Measurements from ENCODE around the gene PRKAG2. TPM values are rescaled to one million over a fixed set of nuclear protein-coding genes. Genes with fewer than 3 reads are reported as not detected.

PRKAG2 gene
- total and polyA plus RNA-seq, 2 of the 8 experiments (the other 6 are each of a cell fraction or from before 2014, with no cell fraction given): 7.5 to 18.1 TPM

DNA sequence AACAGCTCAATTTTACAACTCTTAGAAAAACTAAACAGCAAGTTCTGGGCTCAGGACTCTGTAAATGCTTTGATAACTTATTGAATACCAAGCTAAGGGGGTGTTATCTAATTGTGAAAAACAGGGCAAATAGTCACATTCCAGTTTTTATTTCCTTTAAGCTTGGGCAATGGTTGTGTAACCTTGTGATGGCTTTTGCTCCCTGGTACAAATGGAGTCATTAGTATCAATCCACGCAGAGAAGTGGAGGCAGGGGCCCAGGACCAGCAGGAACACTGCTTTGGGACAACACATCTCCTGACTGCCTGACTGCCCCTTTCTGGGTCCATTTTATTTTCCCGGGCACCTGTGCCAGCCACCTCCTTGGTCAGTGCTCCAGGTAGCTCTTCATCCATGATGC is 5.8 kb upstream of the PRKAG2 start:
- Histone ChIP-seq H2BK5ac (ENCODE audit: low read depth, low read length) (no peak overlapping the region), H3K9me3 (ENCODE audit: insufficient read depth in 2 of 2, low read depth in 1 of 2, low read length in 1 of 2) (no peaks in the 10 kb centered on the region), H4K5ac (ENCODE audit: insufficient read length, low read depth, low read length) (no peak overlapping the region), H3K4me1 (replicated peaks in 1 of 4; ENCODE audit: control insufficient read depth in 3 of 4, insufficient read depth in 4 of 4, low read length in 3 of 4) (peaks cover 0 to 6% (median 4%) of the 10 kb centered on the region in 4 experiments; a peak in 5 of 7 replicates), H3K4ac (replicated peaks; ENCODE audit: insufficient read length, low read depth, low read length) (no peak overlapping the region), H2BK15ac (ENCODE audit: low read length) (no peak overlapping the region), H3K9ac (replicated peaks in 1 of 4; ENCODE audit: extremely low read depth in 1 of 4, low read depth in 3 of 4, low read length in 3 of 4) (no peak overlapping the region), H3K23me2 (ENCODE audit: low read depth, low read length) (peaks cover 4% of the 10 kb centered on the region; the same call in 1 of the 2 replicates), H2BK20ac (ENCODE audit: low read length) (no peak overlapping the region), H4K8ac (ENCODE audit: extremely low read depth, insufficient read depth, low read length) (no peak overlapping the region), H3K4me3 (ENCODE audit: extremely low read depth in 1 of 4, insufficient read depth in 2 of 4, low read depth in 3 of 4, low read length in 4 of 4) (no peak overlapping the region), H2BK12ac (ENCODE audit: low read depth, low read length) (no peak overlapping the region), H3K4me2 (ENCODE audit: insufficient read depth in 1 of 2, low read depth in 2 of 2, low read length in 2 of 2) (no peak overlapping the region), H4K20me1 (replicated peaks in 1 of 2; ENCODE audit: control insufficient read depth in 1 of 2, insufficient read depth in 2 of 2, low read length in 2 of 2) (no peaks in the 10 kb centered on the region), H3K56ac (replicated peaks; ENCODE audit: insufficient read length, low read depth, low read length) (no peak overlapping the region), H3K27ac (ENCODE audit: low read depth, low read length) (no peak overlapping the region), H3K18ac (ENCODE audit: extremely low read depth, low read length) (no peak overlapping the region), H3K27me3 (replicated peaks in 1 of 4; ENCODE audit: control insufficient read depth in 3 of 4, extremely low read depth in 1 of 4, insufficient read depth in 3 of 4, low read length in 3 of 4) (peaks cover 5 to 14% (median 13%) of the 10 kb centered on the region in 4 experiments), H3K23ac (ENCODE audit: insufficient read length) (no peak overlapping the region), H3K79me2 (ENCODE audit: control insufficient read depth in 1 of 2, insufficient read depth in 2 of 2, low read length in 2 of 2) (no peaks in the 10 kb centered on the region), H2AFZ (ENCODE audit: low read length) (no peak overlapping the region), H2AK5ac (ENCODE audit: low read depth, low read length) (no peak overlapping the region), H3K79me1 (ENCODE audit: low read depth, low read length) (no peaks in the 10 kb centered on the region), H3K36me3 (ENCODE audit: control insufficient read depth in 2 of 4, insufficient read depth in 4 of 4, low read length in 3 of 4) (no peaks in the 10 kb centered on the region), H3K14ac (ENCODE audit: insufficient read length) (no peak overlapping the region), H4K91ac (replicated peaks; ENCODE audit: insufficient read length, low read length) (no peak overlapping the region), H2BK120ac (replicated peaks; ENCODE audit: low read depth, low read length) (no peak overlapping the region)
- FAIRE-seq (no peak), DNase-seq (ENCODE audit: low read depth in 1 of 2, low spot score in 2 of 2) (no peak)
- CTCF ChIA-PET (ENCODE audit: partially characterized antibody): interaction anchor here (0.6 to 1.5 kb wide), 4 partner anchors 88 to 305 kb away, joined by 3 to 4 read pairs (median 4); partner anchors contain the start of gene GALNT11
- POLR2A ChIA-PET (ENCODE audit: partially characterized antibody): no interaction called here
- WGBS, 2 experiments (ENCODE audit: extremely low coverage in 1 of 2, insufficient coverage in 1 of 2, insufficient read length in 1 of 2, insufficient replicate concordance in 2 of 2, low coverage in 1 of 2, low lambda C conversion rate in 2 of 2, missing lambda C conversion rate in 1 of 2): 83% methylated on average over 2 of the region's 2 CpGs; no CpG with 5 or more reads in 1 of the 2 experiments
- TF ChIP-seq CBX8 (IDR thresholded peaks at IDR 0.05; ENCODE audit: borderline replicate concordance, low read depth, low read length) (no peak), POU5F1 (IDR thresholded peaks at IDR 0.05; ENCODE audit: low read depth, low read length) (no peak), RXRA (IDR thresholded peaks at IDR 0.05; ENCODE audit: insufficient read depth, low read depth, low read length) (no peak), RFX5 (IDR thresholded peaks at IDR 0.05; ENCODE audit: borderline replicate concordance, low read depth, low read length) (no peak), CBX5 (IDR thresholded peaks at IDR 0.05; ENCODE audit: low read depth, low read length) (no peak), HDAC6 (IDR thresholded peaks at IDR 0.05; ENCODE audit: low read depth, low read length) (no peak), BACH1 (IDR thresholded peaks at IDR 0.05; ENCODE audit: low read length) (no peak), RNF2 (IDR thresholded peaks at IDR 0.05; ENCODE audit: borderline replicate concordance, low read depth, low read length, missing control alignments, poor library complexity, severe bottlenecking) (no peak), TAF7 (optimal IDR thresholded peaks at IDR 0.05; ENCODE audit: borderline replicate concordance, low read depth, low read length) (no peak), EZH2 (IDR thresholded peaks at IDR 0.05; ENCODE audit: low read depth, low read length, severe bottlenecking) (no peak), CHD1 (IDR thresholded peaks at IDR 0.05; ENCODE audit: low read depth, low read length) (no peak), HDAC2 (IDR thresholded peaks at IDR 0.05; ENCODE audit: borderline replicate concordance in 1 of 2, low read depth in 2 of 2, low read length in 2 of 2) (no peak), E2F6 (IDR thresholded peaks at IDR 0.05) (no peak)

Measured in H1 (cell line).